Stomach (tissue), 4 donors: ENCODE measurements around the gene TRAPPC6A.

Source experiments
- CTCF ChIP-seq, 7 experiments: fragments of 450-650 bp in 4 of 7; fragments of 200-600 bp in 3 of 7; sonication (generic) in 3 of 7; IDR thresholded peaks; one replicate each; pipeline ENCODE4 v1.5.1; 2016 to 2019; ENCODE audit warnings: antibody characterized with exemption in 7 of 7, control low read depth in 2 of 7, mild to moderate bottlenecking in 1 of 7
- POLR2A ChIP-seq, 4 donors: fragments of 450-650 bp; IDR thresholded peaks; one replicate each; pipeline ENCODE4 v1.6.1; 2016; ENCODE audit warnings: antibody characterized with exemption in 4 of 4, control low read depth in 2 of 4, mild to moderate bottlenecking in 1 of 4, moderate library complexity in 1 of 4

GRCh38 chr19:45173816-45174215 lies 4.2 kb downstream of the TRAPPC6A start:
- TF ChIP-seq CTCF (IDR thresholded peaks at IDR 0.05) (no peak), POLR2A (IDR thresholded peaks at IDR 0.05) (no peak)
